OCI-M2 (cell line): ENCODE results near the gene SCYL2.
"Not testable (repeated sequence)": the region's sequence is repeated elsewhere in the genome, so short reads cannot be mapped to it uniquely, and the experiment has no call there.

Experiments used
- DNase-seq: peaks from one replicate; lab custom pipeline; 2025; ENCODE audit not compliant: unreplicated experiment; lab: John Stamatoyannopoulos, UW

Gene SCYL2

GRCh38 chr12:100265107-100265506 is 1.9 kb upstream of the SCYL2 start:
- DNase-seq: not testable (repeated sequence)

- DNase-seq: peak; percentile 45
Observed at GRCh38 chr12:100265732-100266584, 1.0 kb upstream of the SCYL2 start.

- no peak for DNase-seq
Observed at GRCh38 chr12:100266585-100266834, 467 bp upstream of the SCYL2 start.

GRCh38 chr12:100267603-100268281 is 765 bp downstream of the SCYL2 start:
- no peak for DNase-seq

- no peak for DNase-seq
Observed at GRCh38 chr12:100268835-100269564, 2.0 kb downstream of the SCYL2 start.

GRCh38 chr12:100273782-100274181 is 6.8 kb downstream of the SCYL2 start:
- no peak for DNase-seq

GRCh38 chr12:100274291-100274690 is 7.3 kb downstream of the SCYL2 start:
- DNase-seq: no peak

GRCh38 chr12:100279159-100279558 is 12.2 kb downstream of the SCYL2 start:
- DNase-seq: no peak

GRCh38 chr12:100279607-100280244 is 12.7 kb downstream of the SCYL2 start:
- DNase-seq: no peak

GRCh38 chr12:100284556-100284955 is 17.6 kb downstream of the SCYL2 start:
- not testable (repeated sequence) for DNase-seq

GRCh38 chr12:100289038-100289437 is 22.1 kb downstream of the SCYL2 start:
- DNase-seq: no peak

- no peak for DNase-seq
Observed at GRCh38 chr12:100290016-100290415, 23.0 kb downstream of the SCYL2 start.

- no peak for DNase-seq
Observed at GRCh38 chr12:100293017-100293416, 26.0 kb downstream of the SCYL2 start.

GRCh38 chr12:100294366-100294765 is 27.4 kb downstream of the SCYL2 start:
- not testable (repeated sequence) for DNase-seq

GRCh38 chr12:100295764-100296555 is 29.0 kb downstream of the SCYL2 start:
- DNase-seq: no peak

GRCh38 chr12:100302081-100302480 is 35.1 kb downstream of the SCYL2 start:
- DNase-seq: no peak

- no peak for DNase-seq
Observed at GRCh38 chr12:100303831-100304230, 36.9 kb downstream of the SCYL2 start.

- not testable (repeated sequence) for DNase-seq
Observed at GRCh38 chr12:100304334-100304733, 37.4 kb downstream of the SCYL2 start.

GRCh38 chr12:100308138-100308537 is 41.2 kb downstream of the SCYL2 start:
- DNase-seq: not testable (repeated sequence)

GRCh38 chr12:100311317-100311716 is 44.3 kb downstream of the SCYL2 start:
- no peak for DNase-seq

- no peak for DNase-seq
Observed at GRCh38 chr12:100317371-100317770, 50.4 kb downstream of the SCYL2 start.
